ENCODE results near the gene RBP3.

RBP3 gene

GRCh38 chr10:47334466-47335295 lies 13.5 kb upstream of the RBP3 start:
- no peak for DNase-seq (ENCODE audit: low read depth in 1 of 2, low spot score in 1 of 2)
- TF ChIP-seq, protein P1, sequence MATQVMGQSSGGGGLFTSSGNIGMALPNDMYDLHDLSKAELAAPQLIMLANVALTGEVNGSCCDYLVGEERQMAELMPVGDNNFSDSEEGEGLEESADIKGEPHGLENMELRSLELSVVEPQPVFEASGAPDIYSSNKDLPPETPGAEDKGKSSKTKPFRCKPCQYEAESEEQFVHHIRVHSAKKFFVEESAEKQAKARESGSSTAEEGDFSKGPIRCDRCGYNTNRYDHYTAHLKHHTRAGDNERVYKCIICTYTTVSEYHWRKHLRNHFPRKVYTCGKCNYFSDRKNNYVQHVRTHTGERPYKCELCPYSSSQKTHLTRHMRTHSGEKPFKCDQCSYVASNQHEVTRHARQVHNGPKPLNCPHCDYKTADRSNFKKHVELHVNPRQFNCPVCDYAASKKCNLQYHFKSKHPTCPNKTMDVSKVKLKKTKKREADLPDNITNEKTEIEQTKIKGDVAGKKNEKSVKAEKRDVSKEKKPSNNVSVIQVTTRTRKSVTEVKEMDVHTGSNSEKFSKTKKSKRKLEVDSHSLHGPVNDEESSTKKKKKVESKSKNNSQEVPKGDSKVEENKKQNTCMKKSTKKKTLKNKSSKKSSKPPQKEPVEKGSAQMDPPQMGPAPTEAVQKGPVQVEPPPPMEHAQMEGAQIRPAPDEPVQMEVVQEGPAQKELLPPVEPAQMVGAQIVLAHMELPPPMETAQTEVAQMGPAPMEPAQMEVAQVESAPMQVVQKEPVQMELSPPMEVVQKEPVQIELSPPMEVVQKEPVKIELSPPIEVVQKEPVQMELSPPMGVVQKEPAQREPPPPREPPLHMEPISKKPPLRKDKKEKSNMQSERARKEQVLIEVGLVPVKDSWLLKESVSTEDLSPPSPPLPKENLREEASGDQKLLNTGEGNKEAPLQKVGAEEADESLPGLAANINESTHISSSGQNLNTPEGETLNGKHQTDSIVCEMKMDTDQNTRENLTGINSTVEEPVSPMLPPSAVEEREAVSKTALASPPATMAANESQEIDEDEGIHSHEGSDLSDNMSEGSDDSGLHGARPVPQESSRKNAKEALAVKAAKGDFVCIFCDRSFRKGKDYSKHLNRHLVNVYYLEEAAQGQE (IDR thresholded peaks at IDR 0.05; ENCODE audit: insufficient replicate concordance, low read depth) = no peak
- no peak for TF ChIP-seq GABPA (IDR thresholded peaks at IDR 0.05; ENCODE audit: low read depth)
- H3K4me3 ChIP-seq (replicated peaks; ENCODE audit: insufficient read depth, low read length) = no peak overlapping the region
- peaks cover 4% of the 10 kb centered on the region for H3K27me3 ChIP-seq (ENCODE audit: insufficient read depth, poor library complexity, severe bottlenecking)
- no peak overlapping the region for H3K27ac ChIP-seq (replicated peaks)

- Histone ChIP-seq H3K27me3 (ENCODE audit: insufficient read depth, poor library complexity, severe bottlenecking) (peaks cover 4% of the 10 kb centered on the region), H3K4me3 (replicated peaks; ENCODE audit: insufficient read depth, low read length) (no peak overlapping the region), H3K27ac (replicated peaks) (no peak overlapping the region)
- no peak for DNase-seq (ENCODE audit: low read depth in 1 of 2, low spot score in 1 of 2)
- TF ChIP-seq GABPA (IDR thresholded peaks at IDR 0.05; ENCODE audit: low read depth) (no peak), POLR2AphosphoS5 (IDR thresholded peaks at IDR 0.05; ENCODE audit: low read depth) (no peak), CTCF (IDR thresholded peaks at IDR 0.05; ENCODE audit: insufficient read depth, low read length) (no peak), SPI1 (IDR thresholded peaks at IDR 0.05; ENCODE audit: borderline replicate concordance, low read depth) (no peak)
- TF ChIP-seq, protein P1 (IDR thresholded peaks at IDR 0.05; ENCODE audit: insufficient replicate concordance, low read depth) = no peak
Measured at GRCh38 chr10:47335906-47336305, 12.3 kb upstream of the RBP3 start.

DNA sequence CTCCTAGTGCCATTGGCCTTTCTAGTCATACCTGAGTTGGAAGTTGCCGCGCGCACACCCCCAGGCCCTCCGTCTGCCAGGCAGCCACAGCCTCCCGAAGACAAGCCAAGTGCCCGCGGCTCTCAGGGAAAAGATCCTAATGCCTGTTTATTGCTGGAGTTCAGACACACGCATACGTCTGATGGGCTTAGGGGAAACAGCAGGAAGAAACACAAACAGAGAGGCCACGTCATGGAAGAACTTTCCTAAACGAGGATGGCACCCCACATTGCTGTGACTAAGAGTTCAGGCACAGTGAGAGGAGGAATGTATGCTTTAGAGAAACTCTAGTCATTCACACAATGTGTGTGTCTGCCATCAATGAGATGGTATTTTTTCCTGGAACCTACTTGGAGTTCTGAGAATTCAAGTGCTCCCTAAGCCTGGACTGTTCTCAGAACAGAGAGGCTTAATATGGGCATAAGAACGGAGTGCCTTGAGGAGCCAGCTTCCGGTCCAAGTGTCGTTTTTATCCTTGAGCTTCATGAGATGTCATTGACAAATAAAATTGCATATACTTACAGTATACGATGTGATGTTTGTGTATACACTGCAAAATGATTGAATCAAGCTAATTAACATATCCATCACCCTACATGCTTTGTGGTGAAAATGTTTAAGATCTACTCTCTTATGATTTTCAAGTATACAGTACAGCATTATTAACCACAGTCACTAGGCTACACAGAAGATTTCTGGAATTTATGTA lies 11.6 kb upstream of the RBP3 start:
- Histone ChIP-seq H3K4me3 (replicated peaks; ENCODE audit: insufficient read depth, low read length) (no peak overlapping the region), H3K27me3 (ENCODE audit: insufficient read depth, poor library complexity, severe bottlenecking) (peaks cover 4% of the 10 kb centered on the region), H3K27ac (replicated peaks) (no peak overlapping the region)
- no peak for DNase-seq (ENCODE audit: low read depth in 1 of 2, low spot score in 1 of 2)
- TF ChIP-seq CTCF (IDR thresholded peaks at IDR 0.05; ENCODE audit: insufficient read depth, low read length) = no peak
- no peak for TF ChIP-seq POLR2AphosphoS5 (IDR thresholded peaks at IDR 0.05; ENCODE audit: low read depth)
- no peak for TF ChIP-seq SPI1 (IDR thresholded peaks at IDR 0.05; ENCODE audit: borderline replicate concordance, low read depth)
- TF ChIP-seq GABPA (IDR thresholded peaks at IDR 0.05; ENCODE audit: low read depth) = no peak
- TF ChIP-seq, protein P1 (IDR thresholded peaks at IDR 0.05; ENCODE audit: insufficient replicate concordance, low read depth) = no peak
